Psoas muscle (tissue), 8 donors: Measurements from ENCODE around the gene PARL. TPM values are rescaled to one million over a fixed set of nuclear protein-coding genes. Genes with fewer than 3 reads are reported as not detected.
"Not testable (repeated sequence)": the region's sequence is repeated elsewhere in the genome, so short reads cannot be mapped to it uniquely, and the experiment has no call there.

Source experiments
- ATAC-seq, 4 donors: fragments of 200-7000 bp; cut with Tn5 transposase; one replicate each; pipeline ENCODE4 v1.9.1; 2020; ENCODE audit warnings: moderate library complexity in 3 of 4, mild to moderate bottlenecking in 2 of 4
- DNase-seq, 2 donors: peaks; one replicate each; pipeline ENCODE4 v3.0.0-alpha.2; 2020
- H3K27ac ChIP-seq: fragments of 200-600 bp; one replicate; pipeline ENCODE4 v1.8.0; 2022
- H3K27me3 ChIP-seq, 3 donors: fragments of 200-600 bp in 1 of 3; one replicate each; pipeline versions ENCODE4 v1.6.1 to v1.8.0; 2013 to 2022; ENCODE audit warnings: low read length in 2 of 3, mild to moderate bottlenecking in 2 of 3, moderate library complexity in 1 of 3; ENCODE audit not compliant: insufficient read depth in 3 of 3
- H3K36me3 ChIP-seq, 2 donors: fragments of 200-600 bp in 1 of 2; one replicate each; pipeline versions ENCODE4 v1.6.1 to v1.8.0; 2013 to 2022; ENCODE audit warnings: low read depth in 1 of 2, mild to moderate bottlenecking in 1 of 2, moderate library complexity in 1 of 2; ENCODE audit not compliant: insufficient read depth in 1 of 2
- H3K4me1 ChIP-seq: fragments of 200-600 bp; one replicate; pipeline ENCODE4 v1.8.0; 2022
- H3K4me3 ChIP-seq: fragments of 200-600 bp; one replicate; pipeline ENCODE4 v1.8.0; 2022; ENCODE audit warnings: mild to moderate bottlenecking
- H3K9me3 ChIP-seq: fragments of 200-600 bp; one replicate; pipeline ENCODE4 v1.8.0; 2022
- CTCF ChIP-seq: fragments of 200-600 bp; IDR thresholded peaks from one replicate; pipeline ENCODE4 v1.8.0; 2022; ENCODE audit warnings: antibody characterized with exemption
- WGBS, 3 donors: extraction: QIAGEN DNeasy Blood & Tissue Kit; methylation state at CpG; one replicate each; pipeline versions ENCODE4 v1.1.6 to v1.1.7; 2013; 5-methylcytosine and 5-hydroxymethylcytosine counted together
- intact Hi-C, 2 donors: fragments of 100-400 bp; cut with DNase I; formaldehyde crosslinking; loops; one replicate each; pipeline versions ENCODE4 v1.11.0 to v1.14.2; 2022
- polyA plus RNA-seq, 3 donors: library from polyadenylated mRNA; stranded (reverse); fragments of 200-250 nt; gene quantifications; one replicate each; pipeline ENCODE4 v1.2.3, GENCODE V29; 2013
- total RNA-seq, 4 donors: library from RNA; stranded (reverse); fragmentation: NEBNext Ultra II Directional in 2 of 4; extraction: Animal tissue kit (Norgen Biotek cat#: 25700) in 2 of 4; gene quantifications; one replicate each; pipeline versions ENCODE4 v1.2.1 to v1.2.4, GENCODE V29; 2021 to 2023
- donor health status: healthy with polysubstance abuse.
- donor health status: DM: no; HTN: no; CAD: no; lungs with moderate emphysema.
- donor health status: Bipolar disorder and iron deficiency.
- donor health status: healthy.
- donor health status: DM: yes; HTN: yes; CAD: no.
- donor health status: DM: no; HTN: no; CAD: no.
- donor health status: DM: no; HTN: no; CAD: no.
- donor health status: DM: yes; HTN: yes; CAD: no.

Gene PARL
- total and polyA plus RNA-seq, 7 donors, result 30.3 to 77.1 (median 61.4) TPM

DNA sequence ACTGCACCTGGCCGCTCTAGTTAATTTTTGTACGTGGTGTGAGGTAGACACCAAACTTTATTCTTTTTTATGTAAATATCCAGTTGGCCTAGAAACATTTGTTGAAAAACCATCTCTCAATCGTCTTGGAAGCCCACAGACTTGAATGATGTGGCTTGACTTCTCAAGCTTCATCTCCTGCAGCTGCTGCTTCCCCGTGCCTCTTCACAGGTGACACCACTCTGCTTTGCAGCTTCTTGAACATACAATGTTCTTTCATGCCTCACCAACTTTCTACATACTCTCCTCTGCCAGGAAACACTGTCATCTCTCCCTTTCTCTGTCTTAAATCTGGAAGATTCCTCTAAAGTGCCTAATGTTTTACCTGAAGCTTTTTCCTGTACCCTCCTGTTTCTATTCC lies 94.9 kb downstream of the PARL start:
- ATAC-seq (no peak), DNase-seq (no peak)
- Histone ChIP-seq H3K4me3 (no peak overlapping the region), H3K4me1 (no peaks in the 10 kb centered on the region), H3K9me3 (no peaks in the 10 kb centered on the region), H3K27ac (no peak overlapping the region), H3K27me3 (no peaks in the 10 kb centered on the region), H3K36me3 (peaks cover 2 to 73% of the 10 kb centered on the region in 2 donors)
- 62 to 86% (median 79%) methylated on average over 4 of the region's 4 CpGs for WGBS, 3 donors
- intact Hi-C loops, result no loop called here
- TF ChIP-seq CTCF, result no peak

DNA sequence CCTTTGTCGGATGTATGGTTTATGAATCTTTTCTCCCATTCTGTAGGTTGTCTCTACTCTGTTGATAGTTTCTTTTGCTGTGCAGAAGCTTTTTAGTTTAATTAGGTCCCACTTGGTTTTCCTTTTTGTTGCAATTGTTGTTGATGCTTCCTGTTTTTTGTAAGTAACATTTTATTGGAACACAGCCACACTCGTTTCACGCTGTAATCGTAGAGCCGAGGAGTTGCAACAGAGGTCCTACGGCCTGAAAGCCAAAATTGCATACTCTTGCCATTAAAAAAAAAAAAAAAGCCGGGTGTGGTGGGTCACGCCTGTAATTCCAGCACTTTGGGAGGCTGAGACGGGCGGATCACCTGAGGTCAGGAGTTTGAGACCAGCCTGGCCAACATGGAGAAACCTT lies 100.2 kb downstream of the PARL start:
- ATAC-seq, H3K9me3 ChIP-seq, H3K4me1 ChIP-seq, H3K27me3 ChIP-seq, intact Hi-C loops, H3K27ac ChIP-seq, H3K4me3 ChIP-seq, DNase-seq: not testable (repeated sequence)
- WGBS, 3 donors, result 72 to 78% (median 72%) methylated on average over 10 of the region's 10 CpGs
- H3K36me3 ChIP-seq, result peaks cover 0 to 69% of the 10 kb centered on the region in 2 donors

GRCh38 chr3:183782576-183783276 lies 102.0 kb downstream of the PARL start:
- no peak for DNase-seq
- no peak for ATAC-seq
- TF ChIP-seq CTCF, result no peak
- 53 to 64% (median 56%) methylated on average over 7 of the region's 7 CpGs for WGBS, 3 donors
- Histone ChIP-seq H3K36me3 (peaks cover 0 to 77% of the 10 kb centered on the region in 2 donors), H3K9me3 (no peaks in the 10 kb centered on the region), H3K27me3 (no peaks in the 10 kb centered on the region), H3K4me1 (no peaks in the 10 kb centered on the region), H3K4me3 (no peak overlapping the region), H3K27ac (no peak overlapping the region)
- intact Hi-C loops, result no loop called here

GRCh38 chr3:183781246-183781645 lies 103.4 kb downstream of the PARL start:
- no peak overlapping the region for H3K4me3 ChIP-seq
- H3K4me1 ChIP-seq, result peaks cover 2% of the 10 kb centered on the region
- H3K9me3 ChIP-seq, result no peaks in the 10 kb centered on the region
- H3K27ac ChIP-seq, result no peak overlapping the region
- no peaks in the 10 kb centered on the region for H3K27me3 ChIP-seq
- 95 to 98% (median 97%) methylated on average over 6 of the region's 6 CpGs for WGBS, 3 donors
- ATAC-seq (no peak), DNase-seq (no peak)
- H3K36me3 ChIP-seq, result peaks cover 0 to 70% of the 10 kb centered on the region in 2 donors
- intact Hi-C loops, result no loop called here
- TF ChIP-seq CTCF, result no peak

- TF ChIP-seq CTCF, result no peak
- Histone ChIP-seq H3K27ac (no peak overlapping the region), H3K4me3 (no peak overlapping the region), H3K27me3 (no peaks in the 10 kb centered on the region), H3K36me3 (peaks cover 0 to 65% of the 10 kb centered on the region in 2 donors), H3K4me1 (peaks cover 8% of the 10 kb centered on the region), H3K9me3 (no peaks in the 10 kb centered on the region)
- DNase-seq, result no peak
- intact Hi-C loops, result no loop called here
- WGBS, 3 donors, result 92 to 97% (median 93%) methylated on average over 14 of the region's 14 CpGs
- no peak for ATAC-seq
These were observed 104.7 kb downstream of the PARL start for GRCh38 chr3:183779896-183780465.

Other genes starting within 250 kb of the PARL start
- 100 to 1,000 TPM in 2 of 4 donors, 10 to 100 TPM in 2; 77.8 to 162 (median 123) TPM for gene KLHL24, start 249.3 kb downstream of the PARL start, total RNA-seq
- 10 to 100 TPM in 2 of 3 donors, 1 to 10 TPM in 1; 3.3 to 52.8 (median 25.7) TPM for gene KLHL24, start 249.3 kb downstream of the PARL start, polyA plus RNA-seq
- 1 to 10 TPM; 3.7 to 8.9 (median 7.6) TPM for gene YEATS2, start 187.1 kb downstream of the PARL start, total RNA-seq
- 1 to 10 TPM; 1.8 to 4.6 (median 3.7) TPM for gene YEATS2, start 187.1 kb downstream of the PARL start, polyA plus RNA-seq
- 10 to 100 TPM in 1 of 4 donors, 1 to 10 TPM in 3; 4.6 to 12.3 (median 6.2) TPM for gene MAP6D1, start 59.3 kb downstream of the PARL start, total RNA-seq
- 1 to 10 TPM; 2.7 to 5.3 (median 4.5) TPM for gene MAP6D1, start 59.3 kb downstream of the PARL start, polyA plus RNA-seq
- 10 to 100 TPM; 34.4 to 94.2 (median 55.6) TPM for gene ABCC5, start 133.0 kb upstream of the PARL start, total RNA-seq
- gene ABCC5, start 133.0 kb upstream of the PARL start, polyA plus RNA-seq, result 10 to 100 TPM; 24.5 to 70.9 (median 61.1) TPM
- not detected for gene HTR3D, start 146.9 kb upstream of the PARL start, total RNA-seq
- not detected for gene HTR3D, start 146.9 kb upstream of the PARL start, polyA plus RNA-seq
- not detected for gene HTR3C, start 168.2 kb upstream of the PARL start, total RNA-seq
- not detected for gene HTR3C, start 168.2 kb upstream of the PARL start, polyA plus RNA-seq
- not detected for gene HTR3E, start 212.2 kb upstream of the PARL start, total RNA-seq
- gene HTR3E, start 212.2 kb upstream of the PARL start, polyA plus RNA-seq, result under 1 TPM in 1 of 3 donors, not detected in 2; 0.01 TPM